HepG2 (cell line): ENCODE data around the gene LSS. TPM values are rescaled to one million over a fixed set of nuclear protein-coding genes. Genes with fewer than 3 reads are reported as not detected.
A peak's percentile ranks its signal among the peaks of the same experiment; 100 is the strongest.

Source experiments
- FIP1L1 ChIP-seq: fragments of 200-400 bp; formaldehyde crosslinking; IDR thresholded peaks from 2 replicates; pipeline ENCODE4 v1.6.1; 2018; ENCODE audit warnings: low read depth, mild to moderate bottlenecking, low read length, moderate library complexity, borderline replicate concordance; ENCODE audit not compliant: insufficient read depth
- FOXP1 ChIP-seq, 2 experiments: fragments of 450-650 bp in 1 of 2; IDR thresholded peaks; 2 replicates each; pipeline ENCODE4 v1.6.1; 2017 to 2018; ENCODE audit warnings: antibody characterized with exemption in 1 of 2
- GZF1 ChIP-seq: sonication (generic); formaldehyde crosslinking; IDR thresholded peaks from 2 replicates; pipeline ENCODE4 v1.5.1; 2020; ENCODE audit warnings: mild to moderate bottlenecking, missing genetic modification reagents
- MLLT10 ChIP-seq: sonication (generic); formaldehyde crosslinking; IDR thresholded peaks from 2 replicates; pipeline ENCODE4 v1.4.0; 2020; ENCODE audit warnings: missing genetic modification reagents
- MNT ChIP-seq: fragments of 450-650 bp; IDR thresholded peaks from 2 replicates; pipeline ENCODE4 v1.6.1; 2016
- NCOR1 ChIP-seq: fragments of 200-600 bp; sonication (generic); IDR thresholded peaks from 2 replicates; pipeline ENCODE4 v1.7.0; 2017; ENCODE audit warnings: antibody characterized with exemption, low read length, borderline replicate concordance
- PBX2 ChIP-seq: IDR thresholded peaks from 2 replicates; pipeline ENCODE4 v1.6.1; 2016; ENCODE audit warnings: control low read depth
- PHF8 ChIP-seq: sonication (generic); formaldehyde crosslinking; IDR thresholded peaks from 2 replicates; pipeline ENCODE4 v1.5.0; 2020; ENCODE audit warnings: missing genetic modification reagents
- SALL1 ChIP-seq: sonication (generic); formaldehyde crosslinking; IDR thresholded peaks from 2 replicates; pipeline ENCODE4 v1.8.0; 2022; ENCODE audit warnings: mild to moderate bottlenecking, missing genetic modification reagents
- TBP ChIP-seq: sonication (generic); formaldehyde crosslinking; IDR thresholded peaks from 2 replicates; pipeline ENCODE4 v1.5.0; 2020; ENCODE audit warnings: missing genetic modification reagents
- THYN1 ChIP-seq: sonication (generic); formaldehyde crosslinking; IDR thresholded peaks from 2 replicates; pipeline ENCODE4 v1.8.1; 2023; ENCODE audit warnings: low read depth, mild to moderate bottlenecking, moderate library complexity, missing genetic modification reagents, borderline replicate concordance
- TMF1 ChIP-seq: sonication (generic); formaldehyde crosslinking; IDR thresholded peaks from 2 replicates; pipeline ENCODE4 v1.8.1; 2022; ENCODE audit warnings: low read depth, missing genetic modification reagents
- ZHX2 ChIP-seq, 2 experiments: sonication (generic) in 1 of 2; formaldehyde crosslinking in 1 of 2; IDR thresholded peaks; 2 replicates each; pipeline versions ENCODE4 v1.6.1 to v1.9.0; 2014 to 2022; ENCODE audit warnings: antibody characterized with exemption in 1 of 2, borderline replicate concordance in 1 of 2, inconsistent platforms in 1 of 2, low read depth in 1 of 2, missing genetic modification reagents in 1 of 2
- ZNF737 ChIP-seq: sonication (generic); formaldehyde crosslinking; IDR thresholded peaks from 2 replicates; pipeline ENCODE4 v1.5.0; 2020; ENCODE audit warnings: missing genetic modification reagents, mild to moderate bottlenecking, borderline replicate concordance
- polyA plus RNA-seq, 8 experiments: library from polyadenylated mRNA; depleted of rRNA in 3 of 8; stranded (reverse) in 7 of 8; unstranded in 1 of 8; fragments of >200 nt; fragmentation: Illumina TruSeq in 4 of 8; extraction: Trizol in 4 of 8; gene quantifications; 2 replicates each; pipeline versions ENCODE4 v1.2.1 to v1.2.3, GENCODE V29; 2011 to 2016; ENCODE audit warnings: low read depth in 4 of 8, missing spikeins in 1 of 8, mixed read lengths in 1 of 8; ENCODE audit not compliant: insufficient read depth in 1 of 8
- total RNA-seq, 5 experiments: library from RNA; depleted of rRNA; stranded (reverse); fragments of >200 nt; fragmentation: Illumina TruSeq; extraction: Trizol; gene quantifications; 2 replicates each; pipeline ENCODE4 v1.2.3, GENCODE V29; 2016; ENCODE audit warnings: low read depth in 1 of 5
- TF ChIP-seq, protein P1 (sequence below): sonication (generic); formaldehyde crosslinking; IDR thresholded peaks from 2 replicates; pipeline ENCODE4 v1.8.0; 2022; ENCODE audit warnings: mild to moderate bottlenecking, missing genetic modification reagents
- TF ChIP-seq, protein P2 (sequence below): IDR thresholded peaks from 2 replicates; pipeline ENCODE4 v1.6.1; 2016; ENCODE audit warnings: low read depth

The LSS gene
- total and polyA plus RNA-seq, 2 of the 13 experiments (the other 11 are each of a cell fraction or from before 2014, with no cell fraction given) = 72.6 to 113 TPM

DNA sequence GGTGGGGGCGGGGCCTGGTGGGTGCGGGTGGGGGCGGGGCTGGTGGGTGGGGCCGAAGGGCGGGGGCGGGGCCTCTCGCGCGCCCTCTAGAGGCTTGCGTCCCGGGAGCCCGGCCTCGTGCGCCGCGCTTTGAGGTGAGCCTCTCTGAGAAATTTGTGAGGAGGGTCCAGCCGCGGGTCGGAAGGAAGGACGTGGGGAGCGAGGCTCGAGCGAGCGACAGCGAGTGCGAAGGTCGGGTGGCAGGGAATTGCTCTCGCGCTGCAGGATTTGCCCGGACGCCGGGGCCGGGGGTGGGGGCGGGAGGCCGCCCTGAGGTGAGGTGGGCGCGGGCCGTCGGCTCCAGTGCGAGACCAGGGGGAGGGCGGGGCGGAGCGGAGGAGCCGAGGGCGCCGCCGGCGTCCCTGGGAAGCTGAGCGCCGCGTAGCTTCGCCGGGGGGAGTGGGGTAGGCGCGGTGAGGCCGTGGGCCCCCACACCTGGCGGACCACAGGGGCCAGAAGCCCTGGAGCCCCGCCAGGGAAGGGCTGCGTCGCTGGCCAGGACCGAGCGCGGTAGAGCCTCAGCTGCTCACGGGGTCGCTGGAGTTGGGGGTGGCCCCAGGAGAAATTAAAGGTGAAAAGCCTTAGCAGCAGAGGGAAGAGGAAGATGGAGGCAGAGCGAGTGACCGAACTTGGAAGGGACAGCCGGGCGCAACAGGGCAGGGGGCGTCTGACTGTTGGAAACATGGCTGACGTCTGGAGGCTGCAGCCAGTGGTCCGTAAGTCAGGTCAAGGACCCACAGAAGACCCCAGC is 754 bp upstream of the LSS start (continued):
- TF ChIP-seq, protein P1, sequence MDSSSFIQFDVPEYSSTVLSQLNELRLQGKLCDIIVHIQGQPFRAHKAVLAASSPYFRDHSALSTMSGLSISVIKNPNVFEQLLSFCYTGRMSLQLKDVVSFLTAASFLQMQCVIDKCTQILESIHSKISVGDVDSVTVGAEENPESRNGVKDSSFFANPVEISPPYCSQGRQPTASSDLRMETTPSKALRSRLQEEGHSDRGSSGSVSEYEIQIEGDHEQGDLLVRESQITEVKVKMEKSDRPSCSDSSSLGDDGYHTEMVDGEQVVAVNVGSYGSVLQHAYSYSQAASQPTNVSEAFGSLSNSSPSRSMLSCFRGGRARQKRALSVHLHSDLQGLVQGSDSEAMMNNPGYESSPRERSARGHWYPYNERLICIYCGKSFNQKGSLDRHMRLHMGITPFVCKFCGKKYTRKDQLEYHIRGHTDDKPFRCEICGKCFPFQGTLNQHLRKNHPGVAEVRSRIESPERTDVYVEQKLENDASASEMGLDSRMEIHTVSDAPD (CRISPR knock-in tag) = 0 out of 2 replicates have a peak, but pooled peaks have one; percentile 41
- peak; percentile 58 for TF ChIP-seq PHF8
- TF ChIP-seq FIP1L1 = no peak
- TF ChIP-seq GZF1 = no peak
- TF ChIP-seq, protein P2, sequence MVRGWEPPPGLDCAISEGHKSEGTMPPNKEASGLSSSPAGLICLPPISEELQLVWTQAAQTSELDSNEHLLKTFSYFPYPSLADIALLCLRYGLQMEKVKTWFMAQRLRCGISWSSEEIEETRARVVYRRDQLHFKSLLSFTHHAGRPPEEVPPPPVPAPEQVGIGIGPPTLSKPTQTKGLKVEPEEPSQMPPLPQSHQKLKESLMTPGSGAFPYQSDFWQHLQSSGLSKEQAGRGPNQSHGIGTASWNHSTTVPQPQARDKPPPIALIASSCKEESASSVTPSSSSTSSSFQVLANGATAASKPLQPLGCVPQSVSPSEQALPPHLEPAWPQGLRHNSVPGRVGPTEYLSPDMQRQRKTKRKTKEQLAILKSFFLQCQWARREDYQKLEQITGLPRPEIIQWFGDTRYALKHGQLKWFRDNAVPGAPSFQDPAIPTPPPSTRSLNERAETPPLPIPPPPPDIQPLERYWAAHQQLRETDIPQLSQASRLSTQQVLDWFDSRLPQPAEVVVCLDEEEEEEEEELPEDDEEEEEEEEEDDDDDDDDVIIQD (CRISPR knock-in tag) = no peak
- no peak for TF ChIP-seq NCOR1
- no peak for TF ChIP-seq FOXP1 (IDR thresholded peaks at IDR 0.05)
- TF ChIP-seq FOXP1 (CRISPR knock-in tag; IDR thresholded peaks at IDR 0.05) = no peak
- peak; percentile 62 for TF ChIP-seq SALL1
- TF ChIP-seq TMF1 = no peak
- TF ChIP-seq THYN1 = no peak
- no peak for TF ChIP-seq TBP
- TF ChIP-seq PBX2 (CRISPR knock-in tag) = no peak
- TF ChIP-seq MLLT10 (CRISPR knock-in tag) = no peak
- TF ChIP-seq MNT = no peak
- no peak for TF ChIP-seq ZNF737 (CRISPR knock-in tag)
- TF ChIP-seq ZHX2 (IDR thresholded peaks at IDR 0.05; ENCODE audit: low read depth) = no peak
- no peak for TF ChIP-seq ZHX2 (CRISPR knock-in tag; IDR thresholded peaks at IDR 0.05; ENCODE audit: borderline replicate concordance)
